ENCODE data around the gene CDK5RAP2.

Gene CDK5RAP2

DNA sequence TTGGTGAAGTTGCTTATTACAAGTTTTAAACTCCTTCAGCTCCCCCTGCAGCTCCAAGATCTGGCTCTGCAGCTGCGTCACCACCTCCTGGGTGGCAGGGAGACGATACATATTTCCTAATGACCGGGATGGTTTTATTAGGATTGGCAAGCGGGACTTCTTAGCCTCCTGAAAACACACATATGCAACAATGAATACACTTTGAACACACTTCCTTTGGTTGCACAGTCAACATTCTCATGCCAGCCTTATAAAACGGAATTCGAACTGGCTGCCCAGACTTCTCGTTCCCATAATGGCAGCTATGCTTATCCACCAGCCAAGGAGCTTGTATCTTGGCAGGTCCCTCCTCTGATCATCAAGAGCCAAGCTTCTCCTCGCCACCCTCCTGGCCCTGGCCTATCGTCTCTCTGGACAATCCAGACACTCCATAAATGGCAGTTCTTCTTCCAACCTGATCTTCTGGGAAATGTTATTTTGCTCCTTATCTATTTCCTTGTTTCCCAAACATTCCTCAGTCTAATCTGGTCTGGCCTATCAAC is 131.9 kb downstream of the CDK5RAP2 start:
- no peak overlapping the region for H3K27ac ChIP-seq
- TF ChIP-seq CTCF (conservative IDR thresholded peaks at IDR 0.05): no peak

DNA sequence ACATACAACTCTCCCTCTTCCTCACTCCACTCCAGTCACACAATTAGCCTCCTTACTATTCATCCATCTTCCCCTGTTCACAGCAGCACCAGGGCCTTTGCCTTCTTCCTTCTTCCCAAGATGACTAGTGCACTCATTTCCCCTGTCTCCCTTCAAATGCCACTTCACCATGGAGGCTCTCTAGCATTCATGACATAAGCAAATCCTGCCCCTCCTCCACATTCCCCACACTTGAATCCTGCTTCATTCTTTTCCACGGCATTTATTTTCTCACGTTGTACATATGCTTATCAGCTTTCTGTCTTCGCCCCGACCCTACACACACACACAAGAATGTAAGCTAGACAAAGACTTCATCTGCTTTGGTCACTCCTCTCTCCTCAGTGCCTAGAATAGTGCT is 133.3 kb downstream of the CDK5RAP2 start:
- no peak for TF ChIP-seq CTCF (conservative IDR thresholded peaks at IDR 0.05)
- peak overlapping the region; percentile 45; the same call in 1 of the 2 replicates for H3K27ac ChIP-seq

- TF ChIP-seq CTCF (conservative IDR thresholded peaks at IDR 0.05): no peak
- no peak overlapping the region for H3K27ac ChIP-seq
These were observed 136.0 kb downstream of the CDK5RAP2 start for GRCh38 chr9:120443976-120444375.

DNA sequence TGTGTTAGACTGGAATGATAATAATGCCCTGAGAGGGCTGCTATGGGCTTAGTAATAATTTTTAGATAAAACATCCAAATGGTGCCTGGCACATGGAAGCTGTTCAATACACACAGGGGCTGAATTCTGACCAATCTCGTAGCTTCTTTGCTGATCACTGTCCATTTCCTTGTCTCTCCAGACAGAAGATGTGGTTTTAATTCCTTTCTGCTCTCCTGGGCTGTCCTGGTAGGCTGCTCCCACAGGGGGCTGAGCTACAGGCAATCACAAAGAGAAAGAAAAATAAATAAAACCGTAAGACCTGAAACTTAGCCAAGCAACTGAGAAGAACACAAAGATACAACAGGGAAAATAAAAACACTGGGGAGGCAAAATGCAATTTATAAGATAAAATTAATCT is 136.5 kb downstream of the CDK5RAP2 start:
- no peak for TF ChIP-seq CTCF (conservative IDR thresholded peaks at IDR 0.05)

GRCh38 chr9:120442308-120442995 is 137.5 kb downstream of the CDK5RAP2 start:
- TF ChIP-seq CTCF (conservative IDR thresholded peaks at IDR 0.05): no peak
- no peak overlapping the region for H3K27ac ChIP-seq

More for the DNA sequence above, 136.5 kb downstream of the CDK5RAP2 start:
- H3K27ac ChIP-seq: no peak overlapping the region

DNA sequence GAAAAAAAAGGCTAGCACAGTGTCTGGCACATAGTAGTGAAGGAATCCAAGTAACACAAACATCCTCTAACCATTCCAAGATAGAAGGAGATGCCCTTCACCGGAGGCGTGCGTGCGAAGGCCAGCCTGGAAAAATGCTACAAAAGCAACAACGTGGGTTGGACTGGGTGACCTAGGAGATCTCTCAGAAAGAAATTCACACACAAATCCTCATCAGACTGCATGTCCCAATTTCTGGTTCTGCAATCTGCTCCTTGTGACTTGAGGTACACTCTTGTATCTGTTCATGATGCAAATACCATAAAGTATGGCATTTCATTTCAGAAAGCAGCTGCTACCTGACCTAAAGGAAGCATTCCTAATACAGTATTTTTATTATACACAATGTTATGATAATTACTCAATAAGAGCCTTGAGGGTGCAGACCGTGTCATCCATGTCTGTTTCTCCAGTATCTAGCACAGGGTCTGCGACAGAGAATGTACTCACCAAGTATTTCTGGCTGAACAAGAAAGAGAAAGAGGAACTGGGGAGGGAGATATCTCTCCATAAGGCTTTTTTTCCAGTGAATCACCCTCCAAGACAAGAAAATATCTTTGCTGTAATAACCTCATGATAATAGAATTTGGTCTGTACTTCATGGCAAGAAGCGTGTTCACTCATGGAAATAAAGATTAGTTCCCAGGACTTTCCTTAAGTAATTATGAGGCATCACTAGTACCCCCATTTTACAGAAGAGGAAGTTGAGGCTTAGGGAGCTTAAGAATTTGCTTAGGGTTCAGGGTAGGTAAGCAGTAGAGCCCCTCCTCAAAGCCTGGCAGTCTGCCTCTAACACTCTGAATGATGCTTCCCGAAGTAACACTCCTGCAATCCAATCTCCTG is 138.3 kb downstream of the CDK5RAP2 start:
- no peak for TF ChIP-seq CTCF (conservative IDR thresholded peaks at IDR 0.05)
- H3K27ac ChIP-seq: no peak overlapping the region

- H3K27ac ChIP-seq: no peak overlapping the region
These were observed 139.2 kb downstream of the CDK5RAP2 start for GRCh38 chr9:120440791-120441190.

More at GRCh38 chr9:120440791-120441190, 139.2 kb downstream of the CDK5RAP2 start:
- TF ChIP-seq CTCF (conservative IDR thresholded peaks at IDR 0.05): no peak
